Hematopoietic multipotent progenitor cell treated with erythropoietin and hydrocortisone succinate and interleukin-3 and kit ligand, for 4 days (in vitro differentiated cells): ENCODE measurements around the gene UGT1A7.

Experiments
- DNase-seq: peaks from one replicate; pipeline ENCODE4 v3.0.0-alpha.2; 2015

The UGT1A7 gene

DNA sequence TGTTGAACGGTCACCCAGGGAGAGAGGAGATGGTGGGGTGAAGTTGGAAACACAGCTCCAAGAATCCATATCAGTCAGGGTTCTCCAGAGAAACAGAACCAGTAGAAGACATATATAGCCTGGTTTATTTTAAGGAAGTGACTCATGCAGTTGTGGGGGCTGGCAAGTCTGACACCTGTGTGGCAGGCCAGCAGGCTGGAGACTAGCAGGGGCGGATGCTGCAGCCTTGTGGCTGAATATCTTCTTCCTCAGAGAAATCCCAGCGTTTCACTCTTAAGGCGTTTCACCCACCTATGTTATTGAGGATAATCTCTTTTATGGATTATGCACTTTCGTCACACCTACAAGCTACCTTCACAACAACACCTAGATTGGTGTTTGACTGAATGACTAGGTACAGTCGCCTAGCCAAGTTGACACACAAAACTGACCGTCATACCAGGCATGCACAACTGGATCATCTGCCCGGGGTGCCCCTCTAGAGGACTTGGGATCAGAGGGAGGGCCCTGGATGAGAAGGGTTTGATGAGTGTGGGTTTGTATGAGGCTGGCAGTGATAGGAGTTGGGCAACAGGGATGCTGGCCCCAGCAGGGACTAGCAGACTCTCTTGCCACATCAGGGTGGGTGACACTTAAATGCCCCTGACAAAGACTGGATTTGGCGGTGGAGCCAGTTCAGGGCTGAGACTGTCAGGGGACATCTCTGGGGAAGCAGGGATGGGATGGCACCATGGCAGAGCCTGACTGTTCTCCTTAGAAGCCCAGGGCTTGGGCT is 119.8 kb downstream of the UGT1A7 start:
- DNase-seq: peak; percentile 22

DNA sequence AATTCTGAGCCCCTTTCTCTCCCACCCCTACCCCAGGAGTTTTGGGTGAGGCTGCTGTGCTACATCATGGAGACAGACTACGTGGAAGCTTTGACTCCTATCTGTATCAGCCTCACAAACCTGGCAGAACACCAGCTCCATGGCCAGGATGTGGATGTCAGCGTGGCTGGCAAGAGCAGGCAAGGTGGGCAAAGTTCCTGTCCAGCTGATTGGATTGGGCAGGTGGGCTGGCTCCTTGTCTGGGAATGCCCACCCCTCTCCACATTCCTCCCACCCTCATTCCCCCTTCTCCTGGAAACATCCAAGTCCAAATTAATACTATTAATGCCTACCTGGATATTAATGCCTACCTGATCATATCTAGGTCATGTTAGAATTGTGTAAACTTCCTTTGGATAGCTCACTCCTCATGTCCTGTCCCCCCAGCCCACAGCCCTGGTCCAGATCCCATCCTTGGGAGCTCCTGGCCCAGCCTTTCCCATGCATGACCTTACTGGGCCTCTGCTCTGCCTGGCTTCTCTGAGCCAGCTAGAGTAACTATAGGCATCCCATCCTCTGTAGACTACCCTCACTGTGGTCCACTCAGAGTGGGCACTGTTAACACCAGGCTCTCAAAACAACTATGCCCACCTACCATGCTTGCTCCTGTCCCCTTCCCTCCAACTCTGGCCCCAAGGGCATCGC is 120.6 kb downstream of the UGT1A7 start:
- no peak for DNase-seq

DNA sequence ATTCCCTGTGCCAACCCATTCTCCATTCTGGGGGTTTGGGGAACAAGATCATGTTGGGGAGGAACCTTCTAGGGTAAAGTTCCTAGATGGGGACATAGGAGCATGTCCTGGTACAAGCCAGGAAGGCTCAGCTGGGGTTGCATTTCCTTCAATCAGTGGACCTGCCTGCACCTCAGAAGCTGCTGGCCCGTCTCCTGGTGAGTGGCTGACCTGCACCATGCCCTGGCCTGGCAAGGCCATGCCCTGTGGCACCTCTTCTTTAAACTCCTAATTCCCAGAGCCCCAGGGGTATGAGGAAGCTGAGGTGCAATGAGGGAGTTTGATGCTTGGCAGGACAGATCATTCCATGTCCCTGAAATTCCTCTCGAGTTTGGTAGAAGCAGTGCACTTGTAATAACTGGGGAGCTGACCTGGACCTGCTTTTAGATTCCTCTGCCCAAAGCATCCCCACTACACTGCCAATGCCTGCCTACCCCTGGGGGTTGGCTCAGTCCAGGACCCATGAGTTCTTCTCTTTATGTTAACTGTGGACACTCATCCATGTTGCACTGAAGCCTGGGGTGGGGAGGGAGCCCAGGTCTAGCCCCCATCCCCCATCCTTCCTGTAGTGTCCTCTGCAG is 121.7 kb downstream of the UGT1A7 start:
- no peak for DNase-seq

DNA sequence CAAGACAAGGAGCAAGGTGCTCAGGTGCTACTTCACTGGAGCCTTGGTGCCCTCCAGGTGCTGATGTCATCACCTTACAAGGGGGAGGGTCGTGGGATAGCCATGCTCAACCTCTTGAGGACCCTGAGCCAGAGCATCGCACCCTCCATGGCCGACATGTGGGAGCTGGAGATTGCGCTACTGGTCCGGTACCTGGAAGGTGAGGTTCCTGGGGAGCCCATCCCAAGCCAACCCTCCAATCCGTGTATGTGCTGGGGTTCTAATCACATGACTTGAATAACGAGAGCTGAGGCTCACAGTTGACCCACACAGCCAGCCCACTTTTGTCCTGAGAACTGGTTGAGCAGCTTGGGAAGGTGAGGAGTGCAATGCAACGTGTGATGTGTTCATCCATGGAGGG is 122.3 kb downstream of the UGT1A7 start:
- DNase-seq: no peak

DNA sequence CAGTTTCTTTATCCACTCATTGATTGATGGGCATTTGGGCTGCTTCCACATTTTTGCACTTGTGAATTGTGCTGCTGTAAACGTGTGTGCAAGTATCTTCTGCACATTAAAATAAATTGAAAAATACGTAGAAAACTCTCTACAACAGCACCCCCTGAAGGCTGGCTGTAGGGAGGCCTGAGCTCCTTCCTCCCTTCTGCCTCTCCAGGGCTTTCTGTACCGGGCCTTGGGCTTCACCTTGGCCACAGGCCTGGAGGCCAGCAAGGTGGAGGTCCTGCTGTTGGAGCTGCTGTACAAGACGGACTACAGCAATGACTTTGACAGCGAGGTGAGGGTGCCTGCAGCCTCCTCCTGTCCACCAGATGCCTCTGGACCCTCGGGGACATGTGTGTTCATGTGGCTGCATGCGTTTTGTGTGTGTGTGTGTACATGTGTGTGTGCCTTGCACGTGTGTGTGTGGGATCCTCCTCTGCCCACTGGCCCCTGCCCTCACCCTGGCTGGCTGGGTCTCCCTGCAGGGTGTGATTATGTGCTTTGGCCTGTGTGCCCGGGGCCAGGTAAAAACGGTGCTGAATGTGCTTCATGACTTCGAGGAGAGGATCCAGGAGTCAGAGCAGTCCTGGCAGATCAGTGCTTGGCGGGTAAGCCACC is 125.6 kb downstream of the UGT1A7 start:
- peak; percentile 10 for DNase-seq

DNA sequence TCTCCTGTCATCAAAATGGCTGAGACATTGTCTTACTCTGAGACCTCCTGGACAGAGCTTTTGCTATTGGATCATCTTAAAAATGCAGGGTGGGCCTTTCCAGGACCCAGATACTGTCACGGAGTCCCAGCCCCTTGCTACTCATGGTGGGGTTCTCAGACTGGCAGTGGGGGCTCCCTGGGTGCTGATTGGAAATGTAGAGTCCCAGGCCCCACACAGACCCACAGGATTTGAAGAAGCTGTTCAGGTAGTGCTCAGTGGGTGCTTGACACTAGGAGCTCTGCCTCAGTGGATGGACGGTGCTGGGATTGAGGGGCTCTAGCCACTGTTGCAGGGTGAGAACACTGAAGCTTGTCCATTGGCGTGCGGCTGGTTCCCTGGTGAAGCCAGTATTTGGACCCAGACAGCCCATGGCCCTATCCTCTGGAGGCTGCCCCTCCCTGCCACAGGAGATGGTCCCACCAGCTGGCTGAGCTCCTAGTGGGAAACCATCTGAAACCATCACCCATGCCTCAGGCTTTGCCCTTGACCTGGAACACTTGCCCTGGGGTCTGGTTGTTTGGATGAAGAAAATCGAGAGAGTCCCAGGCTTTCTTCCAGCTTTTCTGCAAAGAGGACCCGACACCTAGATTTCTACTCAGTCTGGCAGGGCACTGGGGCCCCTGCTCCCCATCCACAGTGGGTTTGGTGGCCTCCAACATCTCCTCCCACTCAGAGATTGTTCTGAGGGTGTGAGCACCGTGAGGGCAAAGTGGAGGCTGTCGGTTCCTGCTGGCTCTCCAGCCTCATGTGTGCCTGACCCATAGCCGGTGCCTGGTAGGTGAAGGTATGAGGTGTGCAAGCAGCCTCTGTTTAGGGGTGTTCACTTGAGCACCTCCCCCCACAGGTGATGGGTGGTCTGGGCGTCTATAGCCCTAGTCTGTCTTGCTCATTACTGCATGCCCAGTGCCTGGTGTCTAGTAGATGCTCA is 126.5 kb downstream of the UGT1A7 start:
- DNase-seq: no peak

DNA sequence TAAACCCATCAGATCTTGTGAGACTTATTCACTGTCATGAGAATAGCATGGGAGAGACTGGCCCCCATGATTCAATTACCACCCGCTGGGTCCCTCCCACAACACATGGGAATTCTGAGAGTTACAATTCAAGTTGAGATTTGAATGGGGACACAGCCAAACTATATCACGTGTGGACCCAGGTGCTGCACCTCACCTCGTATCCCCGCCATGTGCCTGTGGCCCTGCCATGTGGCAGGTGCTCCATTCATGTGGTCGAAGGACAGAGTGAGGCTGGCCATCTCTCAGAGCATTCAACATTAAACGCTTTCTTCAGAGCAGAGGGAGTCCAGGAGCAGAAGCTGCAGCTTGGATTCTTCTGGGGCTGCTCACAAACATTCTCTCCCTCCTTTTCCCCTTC is 128.7 kb downstream of the UGT1A7 start:
- no peak for DNase-seq

DNA sequence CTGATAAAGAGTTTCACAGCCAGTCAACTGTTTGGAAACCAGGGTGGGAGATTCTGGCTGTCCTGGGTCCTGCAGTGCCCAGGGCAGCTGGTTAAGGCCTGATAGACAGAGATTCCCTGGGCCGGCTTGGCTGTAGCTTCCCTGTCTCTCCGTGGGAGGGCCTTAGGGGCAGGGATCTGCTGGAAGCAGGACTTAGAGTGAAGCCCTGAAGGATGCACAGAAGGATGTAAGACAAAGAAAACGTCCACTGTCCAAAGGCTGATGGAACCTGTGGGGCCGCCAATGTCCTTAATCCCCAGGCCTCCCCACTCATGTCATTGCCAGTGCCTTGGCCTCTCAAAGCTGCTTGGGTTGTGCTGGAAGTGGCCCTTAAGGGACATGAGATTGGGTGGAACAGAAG is 129.4 kb downstream of the UGT1A7 start:
- DNase-seq: no peak

DNA sequence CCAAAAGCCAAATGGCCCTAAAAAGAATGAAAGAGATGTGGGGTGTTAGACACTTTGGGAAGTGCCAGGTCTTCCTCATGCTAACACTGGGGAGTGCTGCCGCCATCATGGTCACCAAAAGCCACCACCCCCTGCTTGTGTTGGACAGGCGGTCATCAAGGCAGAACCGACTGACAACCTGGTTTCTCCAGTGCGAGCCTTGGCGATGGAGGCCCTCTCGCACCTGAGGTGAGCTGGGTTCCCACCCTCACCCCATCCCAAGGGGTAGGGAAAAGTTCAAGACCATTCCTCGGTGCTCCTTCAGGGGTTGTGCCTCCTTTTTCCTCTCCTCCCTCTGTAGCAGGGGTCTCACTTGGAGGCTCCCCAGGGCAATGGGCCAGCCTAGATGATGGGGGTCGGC is 130.0 kb downstream of the UGT1A7 start:
- DNase-seq: no peak

DNA sequence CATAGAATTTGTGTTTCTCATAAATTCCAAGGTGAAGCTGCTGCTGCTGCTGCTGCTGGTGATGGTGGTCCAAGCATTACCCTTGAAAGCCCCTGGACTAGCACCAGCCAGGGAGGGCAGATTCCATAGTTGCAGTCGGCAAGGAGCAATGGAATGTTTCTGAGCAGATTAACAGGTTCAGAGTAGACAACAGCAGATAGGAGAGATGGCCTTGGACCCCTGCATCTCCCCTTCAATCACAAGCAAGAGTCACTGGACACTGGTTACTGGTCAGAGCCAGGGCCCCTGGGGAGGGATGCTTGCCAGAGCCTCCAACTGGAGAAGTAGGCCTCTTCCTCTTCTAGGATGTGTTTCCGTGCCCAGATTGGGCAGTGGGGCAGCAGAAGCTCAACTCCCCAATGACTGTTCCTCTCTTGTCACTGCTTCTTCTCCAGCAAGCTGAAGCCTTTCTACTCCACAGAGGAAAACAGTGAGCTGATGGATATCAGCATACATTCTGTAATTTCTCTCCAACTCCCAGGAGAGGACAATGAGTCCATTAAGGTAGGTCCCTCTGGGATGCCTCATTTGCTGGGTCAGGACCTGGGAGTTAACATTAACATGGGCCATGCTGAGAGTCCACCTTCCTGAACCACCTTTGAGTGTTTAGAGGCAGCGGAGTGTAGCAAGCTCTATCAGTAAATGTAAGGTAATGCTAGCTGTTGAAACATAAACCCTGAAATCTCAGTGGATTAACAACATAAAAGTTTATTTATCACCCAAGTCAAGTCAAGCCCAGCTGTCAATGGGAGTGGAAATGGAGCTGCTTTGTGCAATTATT is 131.7 kb downstream of the UGT1A7 start:
- no peak for DNase-seq

DNA sequence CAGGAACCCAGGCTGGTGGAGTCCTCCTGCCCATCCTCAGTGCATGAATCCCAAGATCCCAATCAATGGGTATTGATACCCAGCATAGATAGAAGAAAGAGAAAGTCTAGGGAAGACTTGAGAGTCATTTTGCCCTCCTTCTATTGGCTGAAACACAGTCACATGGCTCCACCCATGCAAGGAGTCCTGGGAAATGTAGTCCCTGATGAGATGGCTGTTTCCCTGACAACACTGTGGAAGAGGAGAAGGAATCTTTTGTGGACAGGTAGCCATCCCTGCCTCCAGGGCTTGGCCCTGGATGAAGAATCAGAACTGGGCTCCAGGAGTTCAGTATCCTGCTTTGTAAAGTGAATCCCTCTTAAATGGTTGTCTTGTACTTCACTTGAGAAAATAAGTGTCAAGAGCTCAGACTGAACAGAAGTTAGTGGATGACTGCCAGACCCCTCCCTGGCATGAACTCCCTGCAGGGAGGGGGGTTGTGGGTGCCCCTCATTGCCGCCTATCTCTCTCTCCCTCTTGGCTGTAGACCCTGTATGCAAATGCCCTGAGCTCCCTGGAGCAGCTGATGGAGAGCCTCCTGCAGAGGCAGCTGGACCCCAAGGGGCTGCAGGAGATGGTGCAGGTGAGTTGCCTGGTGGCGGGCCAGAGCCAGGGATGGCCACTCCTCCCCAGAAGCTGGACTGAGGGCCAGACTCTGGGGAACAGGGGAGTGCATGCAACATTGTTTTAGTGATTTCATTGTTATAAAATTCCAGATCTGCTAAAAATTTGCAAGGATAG is 132.5 kb downstream of the UGT1A7 start:
- DNase-seq: no peak

DNA sequence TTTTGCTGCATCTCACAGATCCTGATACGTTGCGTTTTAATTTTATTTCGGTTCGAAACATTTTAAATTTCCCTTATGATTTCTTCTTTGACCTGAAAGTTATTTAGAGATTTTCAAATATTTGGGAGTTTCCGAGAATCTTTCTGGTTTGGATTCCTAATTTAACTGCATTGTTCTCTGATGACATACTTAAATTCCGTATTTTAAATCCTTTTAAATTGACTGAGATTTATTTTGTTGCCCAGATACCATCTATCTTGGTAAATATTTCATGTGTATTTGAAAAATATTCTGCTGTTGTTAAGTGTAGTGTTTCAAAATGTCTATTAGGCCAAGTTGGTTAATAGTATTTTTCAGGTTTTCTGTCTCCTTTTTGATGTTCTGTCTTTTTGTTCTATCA is 134.2 kb downstream of the UGT1A7 start:
- no peak for DNase-seq

DNA sequence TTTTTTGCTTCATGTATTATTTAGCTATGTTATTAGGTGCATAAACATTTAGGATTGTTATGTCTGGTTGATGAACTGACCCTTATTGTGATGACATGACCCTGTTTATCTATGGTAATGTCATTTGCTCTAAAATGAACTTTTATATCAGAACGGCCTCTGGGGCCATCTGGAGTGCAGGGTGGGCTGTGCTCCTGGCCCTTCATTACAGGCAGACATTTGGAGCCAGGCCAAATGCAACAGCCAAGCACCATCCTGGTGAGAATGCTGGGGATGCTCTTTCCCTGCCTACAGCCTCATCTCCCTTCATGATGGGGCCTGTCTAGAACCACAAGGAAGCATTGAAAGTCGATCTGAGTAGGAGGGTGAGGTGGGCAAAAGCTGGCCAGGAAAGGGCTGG is 134.6 kb downstream of the UGT1A7 start:
- no peak for DNase-seq

DNA sequence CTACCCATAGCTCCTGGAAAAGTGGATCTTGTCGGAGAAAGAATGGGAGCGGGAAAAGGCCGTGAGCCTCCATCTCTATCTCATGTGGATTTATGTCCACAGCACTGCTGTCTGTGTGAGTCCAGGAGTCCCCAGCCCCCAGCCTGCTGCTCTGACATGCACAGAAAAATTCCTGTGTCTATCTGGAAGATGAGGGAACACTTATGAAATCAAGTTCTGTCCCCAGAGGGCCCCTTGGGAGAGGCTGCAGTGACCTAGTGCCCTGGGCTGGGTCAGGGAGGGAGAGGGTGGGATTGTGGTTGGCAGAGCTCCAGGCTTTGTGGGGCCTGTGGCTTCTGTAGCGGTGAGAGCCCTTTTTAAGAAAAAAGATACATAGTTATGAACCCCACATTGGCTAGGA is 135.1 kb downstream of the UGT1A7 start:
- no peak for DNase-seq

DNA sequence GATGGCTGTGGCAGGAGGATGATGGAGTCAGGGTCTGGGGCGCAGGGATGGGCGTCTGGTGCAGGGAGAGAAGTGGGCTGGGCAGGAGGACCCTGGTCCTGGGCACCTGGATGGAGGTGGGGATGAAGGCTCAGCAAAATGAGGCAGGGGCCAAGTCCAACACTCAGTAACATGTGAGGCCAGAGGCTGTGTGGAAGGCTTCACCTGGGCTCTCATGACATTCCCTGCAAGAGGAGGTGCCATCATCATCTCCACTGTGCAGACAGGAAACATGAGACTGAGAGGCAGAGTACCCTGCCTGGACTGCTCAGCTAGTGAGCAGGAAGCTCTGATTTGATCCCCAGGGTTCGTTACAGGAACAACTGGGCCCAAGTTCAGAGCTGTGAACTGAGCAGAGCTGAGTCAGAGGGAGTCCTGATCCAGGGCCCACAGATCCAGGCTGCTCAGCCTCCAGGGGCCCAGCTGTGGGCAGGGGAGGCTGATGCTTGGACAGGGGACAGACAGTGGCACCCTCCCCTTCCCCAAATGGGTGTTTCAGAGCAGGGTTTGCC is 135.7 kb downstream of the UGT1A7 start:
- no peak for DNase-seq

DNA sequence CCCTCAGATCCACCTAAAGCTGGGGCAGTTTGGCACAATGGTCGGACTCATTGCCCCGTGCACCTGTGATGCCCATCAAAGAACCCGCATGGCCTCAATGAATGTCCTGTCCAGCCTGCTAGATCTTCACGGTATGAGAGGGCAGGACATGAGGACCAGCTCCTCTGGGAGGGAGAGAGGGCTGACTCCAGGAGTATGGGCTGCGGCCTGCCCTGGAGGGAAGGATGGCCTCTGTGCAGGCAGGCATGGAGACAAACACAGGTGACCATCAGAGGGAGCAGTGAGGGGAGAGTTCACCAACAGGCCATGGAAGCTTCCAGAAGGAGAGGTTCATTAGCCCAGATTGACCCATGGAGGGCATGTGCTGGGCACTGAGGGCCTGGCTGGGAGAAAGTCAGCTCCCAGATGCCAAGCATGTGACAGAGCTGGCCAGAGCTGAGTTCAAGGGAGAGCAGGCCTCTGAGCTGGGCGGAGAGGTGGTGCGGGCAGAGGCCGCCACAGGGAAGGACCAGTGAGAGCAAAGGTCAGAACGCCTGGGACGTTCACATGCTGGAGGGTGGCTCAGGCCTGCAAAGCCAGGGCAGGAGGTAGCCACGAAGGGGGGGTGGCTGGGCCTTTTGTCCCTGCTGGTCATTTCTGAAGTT is 136.4 kb downstream of the UGT1A7 start:
- DNase-seq: no peak

DNA sequence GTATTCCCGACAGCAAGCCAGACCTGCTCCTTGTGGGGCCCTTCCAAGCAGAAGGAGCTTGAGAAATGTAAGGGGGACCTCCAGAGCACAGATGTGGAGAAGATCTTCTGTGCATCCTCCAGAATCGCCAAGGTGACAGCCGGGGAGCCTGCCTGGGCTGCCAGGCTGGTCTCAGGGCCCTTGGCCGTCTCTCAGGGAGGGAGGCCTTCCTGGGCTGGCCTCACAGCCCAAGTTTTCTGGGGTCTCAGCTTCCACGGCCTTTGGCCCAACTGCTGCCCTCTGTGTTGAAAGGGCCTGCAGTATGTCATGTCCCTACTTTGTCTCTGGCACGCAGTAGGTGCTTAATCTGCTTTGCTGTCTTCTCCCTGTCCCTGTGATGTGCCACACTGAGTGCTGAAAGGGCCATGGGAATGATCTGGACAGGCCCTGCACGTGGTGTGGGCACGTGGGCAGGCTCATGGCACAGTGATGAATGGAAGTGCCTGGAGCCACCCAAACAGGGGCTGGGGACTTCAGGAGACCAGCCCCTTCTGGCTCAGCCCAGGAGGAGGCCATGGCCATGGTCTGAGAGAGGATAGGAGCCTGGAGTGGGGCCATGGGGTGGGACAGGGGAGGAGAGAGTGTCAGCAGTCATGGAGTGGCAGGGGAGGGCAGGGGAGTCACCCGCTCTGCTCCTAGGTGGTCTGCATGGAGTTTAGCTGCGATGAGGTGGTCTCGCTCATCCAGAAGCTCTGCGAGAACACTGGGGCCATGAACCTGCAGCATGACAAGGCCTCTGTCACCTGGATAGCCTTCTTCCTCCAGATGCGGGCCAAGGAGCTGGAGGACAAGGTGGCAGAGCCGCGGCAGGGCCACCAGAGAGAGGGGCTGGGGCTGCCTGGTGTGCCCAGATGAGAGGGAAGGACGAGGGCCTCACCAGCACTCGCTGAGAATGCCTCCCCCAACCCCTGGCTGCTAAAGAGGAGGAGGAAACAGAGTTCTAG is 137.2 kb downstream of the UGT1A7 start:
- DNase-seq: no peak
